Fibroblast of peridontal ligament (primary cell): ENCODE results near the gene PHC3.
"Not testable (repeated sequence)": the region's sequence is repeated elsewhere in the genome, so short reads cannot be mapped to it uniquely, and the experiment has no call there.

ENCODE experiments used
- DNase-seq: peaks from one replicate; pipeline ENCODE4 v3.0.0-alpha.2; 2010; ENCODE audit errors: extremely low read depth

Gene PHC3

DNA sequence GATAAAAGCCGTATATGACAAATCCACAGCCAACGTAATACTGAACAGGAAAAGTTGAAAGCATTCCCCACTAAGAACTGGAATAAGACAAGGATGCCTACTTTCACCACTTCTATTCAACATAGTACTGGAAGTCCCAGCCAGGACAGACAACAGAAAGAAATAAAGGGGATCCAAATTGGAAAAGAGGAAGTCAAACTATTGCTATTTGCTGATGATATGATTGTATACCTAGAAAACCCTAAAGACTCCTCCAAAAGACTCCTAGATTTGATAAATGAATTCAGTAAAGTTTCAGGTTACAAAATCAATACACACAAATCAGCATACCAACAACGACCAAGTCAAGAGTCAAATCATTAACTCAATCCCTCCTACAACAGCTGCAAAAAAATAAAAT lies 14.2 kb upstream of the PHC3 start:
- not testable (repeated sequence) for DNase-seq

DNA sequence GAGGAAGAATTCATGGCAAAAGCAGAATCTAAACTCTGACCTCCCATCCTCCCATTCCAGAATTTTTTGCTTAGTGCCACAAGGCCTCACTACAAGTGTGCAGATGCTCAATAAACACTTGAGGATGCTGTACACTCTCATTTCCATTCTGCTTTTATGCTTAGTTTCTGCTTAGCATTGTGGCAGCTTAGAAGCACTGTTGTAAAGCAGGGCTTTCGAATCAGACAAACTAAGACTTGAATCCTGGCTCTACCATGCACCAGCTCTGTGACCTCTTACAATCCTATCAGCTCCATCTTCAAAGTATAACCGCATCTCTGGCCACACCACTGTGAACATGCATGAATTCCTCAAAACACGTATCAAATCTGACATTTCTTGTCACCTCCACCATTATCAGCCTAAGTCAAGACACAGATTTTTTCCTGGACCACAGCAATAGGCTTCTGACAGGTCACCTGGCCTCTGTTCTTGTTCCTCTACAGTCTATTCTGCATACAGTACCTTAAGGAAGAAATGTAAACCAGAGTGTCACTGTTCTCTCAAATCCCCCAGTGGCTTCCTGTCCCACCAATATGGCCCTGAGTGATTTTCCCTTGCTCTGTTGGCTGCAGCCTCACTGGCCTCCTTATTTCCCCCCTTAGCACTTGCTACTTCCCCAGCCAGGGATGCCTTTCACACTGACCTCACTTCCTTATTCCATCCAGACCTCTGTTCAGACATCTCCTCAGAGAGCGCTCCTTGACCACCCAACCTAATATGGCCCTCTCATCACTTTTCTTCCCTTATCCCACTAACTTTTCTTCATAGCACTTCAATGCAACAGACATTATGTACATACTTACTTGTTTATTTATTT lies 8.1 kb upstream of the PHC3 start:
- DNase-seq = no peak

DNA sequence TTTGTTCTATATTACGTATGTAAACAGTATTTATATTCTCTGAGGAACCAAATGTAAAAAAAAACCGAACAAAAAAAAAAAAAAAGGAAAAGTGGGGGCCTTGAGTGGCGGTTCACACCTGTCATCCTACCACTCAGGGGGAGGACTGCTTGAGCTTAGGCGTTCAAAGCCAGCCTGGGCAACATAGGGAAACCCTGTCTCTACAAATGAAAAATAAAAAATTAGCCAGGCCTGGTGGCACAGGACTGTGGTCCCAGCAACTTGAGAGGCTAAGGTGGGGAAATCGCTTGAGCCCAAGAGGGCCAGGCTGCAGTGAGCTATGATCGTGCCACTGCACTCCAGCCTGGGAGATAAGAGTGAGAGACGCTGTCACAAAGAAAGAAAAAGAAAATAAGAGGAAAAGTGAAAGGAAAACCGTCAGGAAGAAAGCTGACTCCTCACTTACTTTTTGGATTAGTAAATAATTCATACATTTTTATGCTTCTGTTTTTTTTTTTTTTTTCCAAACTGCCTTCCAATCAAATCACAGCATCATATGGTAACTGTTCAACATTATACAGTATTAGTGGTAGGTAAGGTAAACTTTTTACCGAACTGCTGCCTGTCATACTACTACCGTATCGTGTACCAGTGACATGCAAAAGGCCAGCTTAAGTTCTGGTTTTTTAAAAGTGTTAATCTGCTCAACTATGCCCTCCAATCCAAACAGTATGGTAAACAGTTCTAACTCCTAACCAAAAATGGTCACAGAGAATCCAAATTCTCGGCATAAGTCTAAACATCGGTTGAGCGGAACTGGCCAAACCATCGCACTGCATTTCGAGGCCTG lies 1.2 kb downstream of the PHC3 start:
- peak; percentile 51 for DNase-seq

DNA sequence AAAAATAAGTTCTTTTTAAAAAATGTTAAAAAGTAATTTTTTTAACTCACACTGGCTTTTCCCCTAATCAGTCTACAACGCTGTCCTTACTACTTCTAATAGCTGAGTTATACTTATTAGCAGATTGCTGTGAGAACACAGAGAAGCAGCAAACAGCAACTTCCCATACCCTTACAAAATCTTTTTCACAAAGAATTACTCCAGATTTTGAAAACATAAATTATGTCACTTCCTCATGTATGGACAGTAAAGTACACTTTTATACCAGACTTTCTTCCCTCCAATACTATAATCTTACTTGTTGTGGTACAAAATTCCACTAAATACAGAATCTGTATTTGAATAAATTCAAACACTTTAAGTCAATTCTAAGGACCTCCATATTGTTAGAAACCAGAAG lies 2.1 kb downstream of the PHC3 start:
- no peak for DNase-seq

DNA sequence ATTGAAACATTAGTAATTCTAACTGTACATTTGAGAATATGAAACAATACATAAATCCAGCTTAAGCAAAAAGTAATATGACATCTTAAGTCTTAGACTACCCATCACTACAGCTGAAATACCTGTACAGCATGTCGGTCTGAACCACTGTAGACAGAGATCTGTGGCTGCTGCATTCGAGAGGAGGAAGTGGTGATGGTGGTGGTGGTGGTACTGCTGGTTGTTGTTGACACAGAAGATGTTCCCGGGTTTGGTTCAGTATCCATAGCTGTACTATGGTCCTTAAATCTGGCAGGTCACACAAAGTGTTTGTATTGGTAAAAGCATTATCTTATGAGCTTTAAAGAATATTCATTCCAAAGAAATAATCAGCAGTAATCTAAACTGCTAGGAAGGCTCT lies 2.9 kb downstream of the PHC3 start:
- no peak for DNase-seq

DNA sequence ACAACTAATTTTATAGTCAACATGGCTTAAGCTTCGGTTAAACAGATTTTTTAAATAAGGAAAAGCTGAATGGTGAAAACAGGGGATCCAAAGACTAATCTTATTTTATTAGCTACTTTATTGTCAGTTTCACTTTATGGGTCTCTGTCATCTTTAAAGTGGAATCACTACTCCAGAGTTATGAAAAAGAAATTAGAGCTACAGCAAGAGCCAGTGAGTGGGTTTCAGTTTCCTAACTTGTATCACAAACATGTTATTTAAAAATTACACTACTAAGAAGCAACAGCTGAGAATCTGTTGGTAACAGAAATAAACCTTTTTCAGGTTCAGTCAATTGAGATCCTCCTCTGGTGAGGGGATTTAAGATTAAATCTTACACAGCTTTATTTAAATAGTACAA lies 10.0 kb downstream of the PHC3 start:
- DNase-seq = peak; percentile 18

DNA sequence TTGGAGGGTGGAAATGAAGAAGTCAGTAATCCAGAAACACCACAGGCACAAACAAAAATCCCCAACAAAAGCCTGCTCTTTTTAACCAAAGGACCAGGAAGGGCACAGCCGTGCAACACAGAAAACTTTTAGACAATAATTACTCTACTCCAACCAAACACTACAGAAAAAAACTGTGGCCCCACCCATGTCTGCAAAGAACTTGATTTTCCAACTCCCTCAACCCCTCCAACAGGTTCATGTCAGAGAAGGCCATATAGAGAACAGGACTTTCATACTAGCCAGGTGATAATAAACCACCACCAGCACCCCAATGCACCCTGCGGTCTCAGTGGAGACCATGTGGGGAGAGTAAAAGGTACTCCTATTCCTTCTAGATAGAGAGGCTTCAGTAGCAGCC lies 16.8 kb downstream of the PHC3 start:
- no peak for DNase-seq

DNA sequence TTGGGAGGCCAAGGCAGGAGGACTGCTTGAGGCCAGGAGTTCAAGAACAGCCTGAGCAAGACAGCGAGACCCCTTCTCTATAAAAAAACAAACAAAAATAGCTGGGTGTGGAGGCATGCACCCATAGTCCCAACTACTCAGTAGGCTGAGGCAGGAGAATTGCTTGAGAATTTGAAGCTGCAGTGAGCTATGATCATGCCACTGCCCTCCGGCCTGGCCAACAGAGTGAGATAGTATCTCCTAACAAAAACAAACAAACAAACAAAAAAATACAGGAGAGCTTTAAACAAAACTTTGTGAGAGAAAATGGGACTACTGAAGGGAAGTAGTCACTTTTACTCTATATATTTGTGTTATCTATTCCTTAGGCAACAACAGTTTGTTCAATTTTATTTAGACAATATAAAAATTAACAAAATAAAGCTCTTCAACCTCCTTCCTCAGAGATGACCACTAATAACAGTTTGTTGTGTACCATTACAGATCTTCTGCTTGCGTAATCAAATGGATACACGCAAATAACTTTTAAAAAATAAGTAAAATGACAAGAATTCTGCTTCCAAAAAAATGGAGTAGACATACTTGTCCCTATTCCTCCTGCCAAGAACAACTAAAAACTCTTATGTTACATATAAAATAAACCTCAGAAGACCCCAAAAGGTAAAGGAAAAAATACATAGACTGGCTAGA lies 17.4 kb downstream of the PHC3 start:
- no peak for DNase-seq

DNA sequence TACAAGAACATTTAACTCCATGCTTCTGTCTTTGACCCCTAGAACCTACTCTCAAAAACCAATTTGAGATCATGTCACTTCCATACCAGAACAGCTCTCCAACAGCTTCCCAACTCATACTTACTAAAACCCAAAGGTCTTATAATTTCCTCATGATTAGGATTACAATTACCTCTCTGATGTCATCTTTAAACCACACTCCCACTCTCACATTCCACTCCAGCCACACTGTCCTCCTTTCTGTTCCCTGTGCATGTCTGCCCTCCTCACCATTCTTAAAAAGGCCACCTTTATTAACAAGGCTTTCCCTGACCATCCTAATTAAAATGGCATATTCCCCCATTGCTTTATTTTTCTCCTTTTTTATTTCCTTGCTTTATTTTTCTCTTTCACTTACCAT lies 18.9 kb downstream of the PHC3 start:
- peak; percentile 20 for DNase-seq

DNA sequence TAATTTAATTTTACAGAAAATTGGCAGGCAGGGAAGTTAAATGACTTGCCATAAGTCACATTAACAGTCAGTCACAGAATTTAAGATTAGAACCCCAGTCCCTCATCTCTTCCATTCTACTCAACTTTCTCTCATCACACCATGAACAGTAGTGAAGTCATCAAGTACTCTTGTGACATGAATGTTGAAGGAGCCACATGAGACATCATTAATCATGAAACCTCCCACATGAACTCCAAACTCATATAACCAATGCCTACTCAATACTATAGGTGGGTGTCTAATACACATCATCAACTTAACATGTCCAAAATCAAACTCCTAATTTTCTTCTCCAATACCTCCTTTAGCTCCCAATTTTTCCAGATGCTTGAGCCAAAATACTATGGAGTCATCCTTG lies 19.5 kb downstream of the PHC3 start:
- no peak for DNase-seq

DNA sequence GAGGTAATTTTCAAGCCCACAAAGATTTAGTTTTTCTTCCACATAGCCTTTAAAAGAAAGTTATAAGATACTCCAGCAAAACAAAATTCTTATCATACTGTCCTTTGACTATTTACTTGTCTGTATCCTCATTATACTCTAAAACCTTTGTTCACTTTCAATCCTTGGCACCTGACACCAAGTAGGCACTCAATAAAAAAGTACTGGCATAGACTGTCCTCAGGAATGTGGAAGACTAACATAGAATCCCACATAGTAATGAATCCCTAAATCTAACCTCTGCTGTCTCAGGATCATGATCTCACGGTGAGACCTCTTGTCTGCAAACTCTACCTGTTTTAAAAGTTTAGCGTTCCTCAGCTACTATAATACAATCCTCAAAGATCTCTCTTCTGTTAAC lies 21.6 kb downstream of the PHC3 start:
- DNase-seq = no peak

DNA sequence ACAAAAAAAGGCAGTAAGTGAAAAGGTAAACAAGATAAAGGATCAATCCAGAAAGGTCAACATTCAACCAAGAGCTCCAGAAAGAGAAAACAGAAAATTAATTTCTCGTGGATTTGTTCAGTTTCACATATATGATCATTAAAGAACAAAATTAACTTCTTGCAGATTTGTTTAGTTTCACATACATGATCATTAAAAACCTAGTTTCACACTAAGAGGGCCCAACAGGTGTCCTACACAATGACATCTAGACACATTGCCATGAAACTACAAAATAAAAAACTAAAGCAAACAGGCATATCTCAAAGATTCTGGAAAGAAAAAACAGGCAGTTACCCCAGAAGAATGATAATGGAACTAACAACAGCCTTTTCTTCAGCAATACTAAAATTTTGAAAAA lies 22.1 kb downstream of the PHC3 start:
- no peak for DNase-seq

DNA sequence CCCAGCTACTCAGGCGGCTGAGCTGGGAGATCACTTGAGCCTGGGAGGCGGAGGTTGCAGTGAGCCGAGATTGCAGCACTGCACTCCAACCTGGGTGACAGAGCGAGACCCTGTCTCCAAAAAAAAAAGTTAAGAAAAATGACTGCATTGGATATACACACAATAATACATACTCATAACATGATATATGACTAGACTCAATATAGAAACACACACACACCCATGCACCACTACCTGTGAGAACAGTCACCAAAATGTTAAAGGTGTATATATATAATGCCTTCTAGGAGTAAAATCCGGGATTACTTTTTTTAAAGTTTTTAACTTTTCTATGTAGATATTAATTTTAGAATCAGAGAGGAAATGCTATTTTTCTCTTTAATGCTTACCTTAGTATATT lies 25.9 kb downstream of the PHC3 start:
- no peak for DNase-seq

DNA sequence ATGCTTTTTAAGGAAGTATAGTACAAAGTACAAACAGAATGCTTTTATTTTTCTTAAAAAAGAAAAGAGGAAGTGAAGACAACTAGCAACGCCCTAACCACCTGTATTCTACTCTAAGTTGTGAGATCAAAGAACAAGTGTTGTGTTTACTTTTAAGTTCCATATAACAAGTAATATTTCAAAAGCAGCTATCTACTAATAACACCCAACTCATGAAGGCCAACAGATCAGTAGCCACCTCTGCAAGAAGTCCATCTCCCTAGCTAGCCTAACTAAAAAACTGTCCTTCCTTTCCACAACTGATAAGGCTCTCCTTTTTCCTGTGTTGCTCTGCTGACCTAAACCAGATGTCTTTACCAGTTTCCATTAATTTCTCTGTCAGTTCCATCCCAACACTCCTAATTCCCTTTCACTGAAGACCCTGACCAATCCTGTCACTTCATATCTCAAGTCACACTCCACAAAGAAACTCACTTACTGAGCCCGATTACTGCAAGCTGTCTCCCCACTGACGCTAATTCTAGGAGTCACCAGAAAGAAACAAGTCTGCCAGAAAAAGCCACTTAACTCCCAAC lies 26.9 kb downstream of the PHC3 start:
- DNase-seq = no peak

DNA sequence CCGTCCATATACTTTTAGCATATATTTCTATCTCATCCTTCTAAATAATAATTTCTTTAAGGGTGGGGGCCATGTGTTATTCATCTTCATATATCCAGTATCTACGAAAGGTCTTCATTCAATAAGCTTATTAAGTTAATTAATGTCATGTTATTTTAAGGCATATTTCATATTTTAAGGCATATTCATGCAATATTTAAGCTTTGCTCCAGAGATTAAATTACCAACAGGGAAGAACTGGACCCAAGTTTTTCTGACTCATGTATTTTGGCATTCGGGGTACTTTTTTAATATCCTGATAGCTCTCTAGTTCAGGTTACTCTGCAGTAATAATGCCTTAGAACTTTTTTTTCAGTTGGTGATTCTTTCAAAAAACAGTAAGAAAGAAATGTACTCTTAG lies 27.4 kb downstream of the PHC3 start:
- peak; percentile 68 for DNase-seq

DNA sequence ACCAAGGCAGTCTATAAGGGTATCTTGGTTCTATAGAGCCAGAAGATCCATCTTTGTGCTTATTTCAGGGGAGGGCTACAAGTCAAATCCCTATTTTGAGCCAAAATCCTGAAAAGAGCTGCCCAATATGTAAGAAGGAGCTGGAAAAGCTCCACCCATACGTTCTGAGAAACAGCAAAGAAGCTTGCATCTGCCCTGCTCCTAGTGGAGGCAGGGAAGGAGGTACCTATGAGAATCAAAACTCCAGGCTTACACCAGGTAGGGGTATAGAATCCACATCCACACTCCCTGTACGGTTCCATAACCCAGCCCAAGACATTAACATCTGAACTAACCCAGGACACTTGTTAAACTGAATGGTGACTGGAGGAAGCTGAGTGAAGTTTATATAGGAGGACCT lies 30.0 kb downstream of the PHC3 start:
- no peak for DNase-seq

DNA sequence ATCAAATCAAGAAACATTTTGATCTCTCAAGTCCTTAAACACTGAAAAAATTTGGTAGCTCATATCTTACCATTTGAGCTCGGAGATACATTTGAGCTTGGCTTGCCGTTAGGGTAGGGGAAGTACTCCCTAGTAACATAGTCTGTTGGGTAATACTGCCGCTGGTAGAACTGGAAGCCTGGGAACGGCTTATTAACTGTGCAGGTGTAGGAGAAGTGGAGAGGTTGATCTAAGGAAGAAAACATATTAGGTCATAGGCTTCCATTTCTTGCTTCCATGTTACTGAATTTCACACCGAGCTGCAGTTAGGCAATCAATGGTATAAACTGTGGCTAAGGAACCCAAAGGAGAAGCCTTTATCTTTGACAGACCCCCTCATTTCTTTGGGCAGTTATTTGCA lies 32.5 kb downstream of the PHC3 start:
- DNase-seq = no peak

DNA sequence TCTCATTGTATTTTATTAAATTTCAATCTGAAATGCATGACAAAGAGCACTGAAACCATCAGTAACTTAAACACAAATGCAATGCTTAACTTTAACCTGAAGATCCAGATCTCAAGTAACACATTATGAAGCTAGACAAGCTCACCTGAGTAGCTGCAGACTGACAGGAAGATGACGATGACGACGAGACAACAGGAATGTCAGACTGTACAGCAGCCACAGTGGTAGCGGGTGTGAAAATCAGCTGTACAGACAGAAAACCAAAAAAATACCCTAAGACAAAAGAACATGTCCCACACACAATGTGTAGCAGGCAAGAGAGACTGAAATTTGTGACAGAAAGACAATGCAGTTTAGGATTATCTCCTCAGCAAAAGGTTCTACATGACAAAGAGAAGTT lies 36.3 kb downstream of the PHC3 start:
- DNase-seq = no peak

DNA sequence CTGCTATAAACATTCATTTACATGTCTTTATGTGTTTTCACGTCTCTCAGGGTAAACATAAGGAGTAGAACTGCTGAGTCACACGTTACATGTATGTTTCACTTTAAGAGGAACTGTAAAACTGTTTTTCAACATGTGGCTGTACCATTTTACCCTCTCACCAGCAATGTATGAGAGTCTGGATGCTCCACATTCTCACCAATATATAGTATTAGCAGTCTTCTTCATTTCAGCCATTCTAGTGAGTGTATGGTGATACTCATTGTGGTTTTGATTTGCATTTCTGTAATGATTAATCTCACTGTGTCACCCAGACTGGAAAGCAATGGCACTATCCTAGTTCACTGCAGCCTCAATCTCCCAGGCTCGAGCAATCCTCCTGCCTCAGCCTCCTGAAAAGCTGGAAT lies 37.1 kb downstream of the PHC3 start:
- DNase-seq = no peak

DNA sequence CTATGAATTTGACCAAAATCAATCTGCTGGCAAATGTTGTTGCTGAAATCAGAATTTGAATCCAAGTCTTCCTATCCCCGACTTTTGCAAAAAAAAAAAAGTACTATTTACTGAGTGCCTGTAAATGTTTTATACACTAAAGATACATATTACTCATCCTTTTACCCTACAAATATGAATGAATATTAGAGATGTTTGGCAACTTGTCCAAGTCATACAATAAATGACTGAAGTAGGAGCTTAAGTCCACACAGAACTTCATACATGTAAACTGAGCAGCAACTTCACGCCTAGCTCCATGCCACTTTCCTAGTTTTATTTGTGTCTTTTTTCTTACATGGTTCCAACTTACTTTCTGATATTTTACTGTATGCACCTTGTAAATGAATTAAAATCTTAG lies 39.2 kb downstream of the PHC3 start:
- DNase-seq = no peak

DNA sequence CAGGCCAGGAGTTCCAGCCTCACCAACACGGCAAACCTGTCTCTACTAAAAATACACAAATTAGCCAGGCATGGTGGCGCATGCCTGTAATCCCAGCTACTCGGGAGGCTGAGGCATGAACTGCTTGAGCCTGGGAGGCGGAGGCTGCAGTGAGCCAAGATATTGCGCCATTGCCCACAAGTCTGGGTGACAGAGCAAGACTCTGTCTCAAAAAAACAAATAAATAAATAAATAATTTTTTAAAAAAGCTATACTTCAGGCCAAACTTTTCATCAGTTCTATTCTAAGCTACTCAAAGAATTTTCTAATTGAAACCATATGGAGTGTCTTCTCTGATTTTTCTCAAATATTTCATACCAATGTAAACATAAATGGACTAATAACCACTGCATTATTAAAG lies 43.5 kb downstream of the PHC3 start:
- peak; percentile 57 for DNase-seq

DNA sequence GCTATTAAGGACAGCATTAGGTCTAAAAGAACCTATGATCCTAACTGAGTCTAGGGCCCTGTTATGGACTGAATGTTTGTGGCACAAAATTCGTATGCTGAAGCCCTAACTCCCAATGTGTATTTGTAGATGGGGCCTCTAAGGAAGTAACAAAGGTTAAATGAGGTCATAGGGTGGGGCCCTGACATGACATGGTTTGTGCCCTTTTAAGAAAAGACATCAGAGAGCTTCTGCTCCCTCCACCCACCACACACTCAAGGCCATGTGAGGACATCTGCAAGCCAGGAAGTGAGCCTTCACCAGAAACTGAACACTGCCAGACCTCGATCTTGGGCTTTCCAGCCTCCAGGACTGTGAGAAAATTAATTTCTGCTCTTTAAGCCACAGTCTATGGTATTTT lies 49.2 kb downstream of the PHC3 start:
- no peak for DNase-seq
